ENCODE data around the gene B3GLCT. TPM values are rescaled to one million over a fixed set of nuclear protein-coding genes. Genes with fewer than 3 reads are reported as not detected.

Gene B3GLCT
- total and polyA plus RNA-seq, 10 donors, result 2.0 to 9.2 (median 5.5) TPM

GRCh38 chr13:31263346-31263745 is 63.6 kb downstream of the B3GLCT start:
- intact Hi-C loops (cut with DNase I; ENCODE audit: low total_unique reads), result no loop called here
- peaks cover 1 to 15% (median 12%) of the 10 kb centered on the region in 8 donors for H3K9me3 ChIP-seq
- no peaks in the 10 kb centered on the region for H3K4me1 ChIP-seq
- no peak overlapping the region for H3K4me3 ChIP-seq
- DNase-seq, result no peak
- TF ChIP-seq POLR2A (IDR thresholded peaks at IDR 0.05) (no peak), CTCF (IDR thresholded peaks at IDR 0.05 in 8 of 11, conservative IDR thresholded peaks at IDR 0.05 in 3 of 11) (no peak), POLR2AphosphoS5 (IDR thresholded peaks at IDR 0.05) (no peak)
- H3K27me3 ChIP-seq (replicated peaks in 1 of 7), result no peaks in the 10 kb centered on the region
- H3K27ac ChIP-seq, result no peak overlapping the region
- peaks cover 0 to 63% (median 15%) of the 10 kb centered on the region in 6 donors for H3K36me3 ChIP-seq
- 93 to 100% (median 97%) methylated on average over 1 of the region's 1 CpG for WGBS, 5 donors

- intact Hi-C loops (cut with DNase I; ENCODE audit: low total_unique reads), result no loop called here
- Histone ChIP-seq H3K27me3 (replicated peaks in 1 of 7) (no peaks in the 10 kb centered on the region), H3K4me1 (no peaks in the 10 kb centered on the region), H3K4me3 (no peak overlapping the region), H3K9me3 (peaks cover 0 to 7% (median 4%) of the 10 kb centered on the region in 8 donors), H3K36me3 (peaks cover 0 to 67% (median 15%) of the 10 kb centered on the region in 6 donors), H3K27ac (no peak overlapping the region)
- WGBS, 5 donors, result 95 to 97% (median 97%) methylated on average over 4 of the region's 4 CpGs
- DNase-seq, result no peak
- TF ChIP-seq POLR2AphosphoS5 (IDR thresholded peaks at IDR 0.05) (no peak), CTCF (IDR thresholded peaks at IDR 0.05 in 8 of 11, conservative IDR thresholded peaks at IDR 0.05 in 3 of 11) (no peak), POLR2A (IDR thresholded peaks at IDR 0.05) (no peak)
These were observed 64.4 kb downstream of the B3GLCT start for GRCh38 chr13:31264151-31264550.

- DNase-seq, result no peak
- TF ChIP-seq POLR2AphosphoS5 (IDR thresholded peaks at IDR 0.05) (no peak), POLR2A (IDR thresholded peaks at IDR 0.05) (no peak), CTCF (IDR thresholded peaks at IDR 0.05 in 8 of 11, conservative IDR thresholded peaks at IDR 0.05 in 3 of 11) (no peak)
- Histone ChIP-seq H3K4me3 (no peak overlapping the region), H3K27me3 (replicated peaks in 1 of 7) (no peaks in the 10 kb centered on the region), H3K9me3 (peaks cover 3 to 22% (median 13%) of the 10 kb centered on the region in 8 donors), H3K36me3 (peaks cover 0 to 72% (median 12%) of the 10 kb centered on the region in 6 donors), H3K27ac (no peak overlapping the region), H3K4me1 (no peaks in the 10 kb centered on the region)
- intact Hi-C loops (cut with DNase I; ENCODE audit: low total_unique reads), result no loop called here
- 93 to 99% (median 94%) methylated on average over 2 of the region's 2 CpGs for WGBS, 5 donors
These were observed 67.5 kb downstream of the B3GLCT start for GRCh38 chr13:31267126-31267784.

- peaks cover 3 to 32% (median 21%) of the 10 kb centered on the region in 8 donors for H3K9me3 ChIP-seq
- intact Hi-C loops (cut with DNase I; ENCODE audit: low total_unique reads), result no loop called here
- WGBS, 5 donors, result 90 to 94% (median 91%) methylated on average over 4 of the region's 4 CpGs
These were observed 74.6 kb downstream of the B3GLCT start for GRCh38 chr13:31274390-31274789.

More at GRCh38 chr13:31274390-31274789, 74.6 kb downstream of the B3GLCT start:
- no peak for DNase-seq
- Histone ChIP-seq H3K4me1 (no peaks in the 10 kb centered on the region), H3K27ac (no peak overlapping the region), H3K27me3 (replicated peaks in 1 of 7) (no peaks in the 10 kb centered on the region), H3K36me3 (peaks cover 3 to 71% (median 23%) of the 10 kb centered on the region in 6 donors), H3K4me3 (no peak overlapping the region)
- TF ChIP-seq POLR2AphosphoS5 (IDR thresholded peaks at IDR 0.05) (no peak), CTCF (IDR thresholded peaks at IDR 0.05 in 8 of 11, conservative IDR thresholded peaks at IDR 0.05 in 3 of 11) (no peak), POLR2A (IDR thresholded peaks at IDR 0.05) (no peak)

All from spleen (tissue), 11 donors.